K562 (cell line): ENCODE measurements around the gene MAST4. TPM values are rescaled to one million over a fixed set of nuclear protein-coding genes. Genes with fewer than 3 reads are reported as not detected.

Source experiments
- ATAC-seq: fragments of 200-7000 bp; cut with Tn5 transposase; 3 replicates; pipeline ENCODE4 v1.9.1; 2020; ENCODE audit warnings: moderate library complexity
- BruUV-seq: library from RNA; stranded (reverse); fragments of 400-500 nt; replicated peaks from 2 replicates; lab custom pipeline; 2021; lab: Mats Ljungman, UMichigan
- CTCF ChIA-PET: fragments of 300-600 bp; formaldehyde crosslinking; extraction: SDS; loops from one replicate; lab custom pipeline; 2021; ENCODE audit warnings: low intra/inter-chr PET ratio; lab: Yijun Ruan, JAX
- POLR2A ChIA-PET: fragments of 300-600, 350-650 bp; sonication (Branson Sonifier 250); formaldehyde crosslinking; extraction: SDS; loops from one replicate; lab custom pipeline; 2021; ENCODE audit warnings: antibody characterized with exemption, inconsistent platforms; lab: Yijun Ruan, JAX
- DNase-seq, 4 experiments: peaks; one replicate each; pipeline versions ENCODE4 v3.0.0 to v3.0.0-alpha.2; 2011 to 2018; ENCODE audit warnings: low spot score in 3 of 4, mixed read lengths in 3 of 4; ENCODE audit errors: extremely low read depth in 1 of 4
- FAIRE-seq: peaks from 2 replicates; lab custom pipeline; 2011; peaks lifted over from hg19 to GRCh38; lab: Jason Lieb, UNC
- H2AFZ ChIP-seq: 2 replicates; pipeline ENCODE4 v1.6.0; 2011; ENCODE audit warnings: low read depth, low read length, control low read depth, inconsistent platforms
- H3K27ac ChIP-seq: fragments of 200-600 bp; 3 replicates; pipeline ENCODE4 v1.8.0; 2011; ENCODE audit warnings: low read depth, mild to moderate bottlenecking, control low read depth, inconsistent platforms, low read length, moderate library complexity, mixed read lengths; ENCODE audit errors: extremely low read depth
- H3K27me3 ChIP-seq, 2 experiments: fragments of 300-600 bp in 1 of 2; 2 replicates in 1 of 2; 3 replicates in 1 of 2; pipeline versions ENCODE4 v1.6.0 to v1.8.0; 2011; ENCODE audit warnings: inconsistent platforms in 2 of 2, low read length in 2 of 2, mild to moderate bottlenecking in 1 of 2, mixed read lengths in 1 of 2, moderate library complexity in 1 of 2; ENCODE audit not compliant: control insufficient read depth in 2 of 2, insufficient read depth in 2 of 2
- H3K36me3 ChIP-seq: fragments of 300-600 bp; 3 replicates; pipeline ENCODE4 v1.8.0; 2011; ENCODE audit warnings: mild to moderate bottlenecking, low read length, inconsistent platforms; ENCODE audit not compliant: control insufficient read depth, insufficient read depth
- H3K4me1 ChIP-seq, 2 experiments: fragments of 200-600 bp in 1 of 2; replicated peaks in 1 of 2; 2 replicates in 1 of 2; 3 replicates in 1 of 2; pipeline versions ENCODE4 v1.5.1 to v1.8.0; 2011; ENCODE audit warnings: inconsistent platforms in 2 of 2, low read length in 2 of 2, mild to moderate bottlenecking in 1 of 2, mixed read lengths in 1 of 2, moderate library complexity in 1 of 2; ENCODE audit not compliant: control insufficient read depth in 2 of 2, insufficient read depth in 2 of 2
- H3K4me2 ChIP-seq: 2 replicates; pipeline ENCODE4 v1.6.1; 2011; ENCODE audit warnings: low read length, control low read depth, inconsistent platforms, mixed read lengths; ENCODE audit not compliant: insufficient read depth
- H3K4me3 ChIP-seq: fragments of 200-600 bp; sonication (generic), shearing (Covaris generic); 2 replicates; pipeline ENCODE4 v1.5.1; 2016; ENCODE audit warnings: control low read depth, inconsistent platforms
- H3K79me2 ChIP-seq: fragments of 200-600 bp; 3 replicates; pipeline ENCODE4 v1.8.0; 2011; ENCODE audit warnings: low read length, inconsistent platforms; ENCODE audit not compliant: control insufficient read depth, insufficient read depth
- H3K9ac ChIP-seq, 2 experiments: 2 replicates each; pipeline versions ENCODE4 v1.6.0 to v1.6.1; 2011; ENCODE audit warnings: low read depth in 2 of 2, low read length in 2 of 2, control low read depth in 1 of 2, inconsistent platforms in 1 of 2, mild to moderate bottlenecking in 1 of 2, mixed read lengths in 1 of 2; ENCODE audit not compliant: insufficient read depth in 1 of 2
- H3K9me1 ChIP-seq: one replicate; pipeline ENCODE4 v1.6.0; 2011; ENCODE audit warnings: inconsistent platforms, mild to moderate bottlenecking, low read length, moderate library complexity; ENCODE audit not compliant: control insufficient read depth, insufficient read depth
- H3K9me3 ChIP-seq: replicated peaks from 2 replicates; pipeline ENCODE4 v1.5.1; 2011; ENCODE audit warnings: low read depth, low read length, inconsistent platforms; ENCODE audit not compliant: control insufficient read depth, insufficient read depth
- H4K20me1 ChIP-seq: replicated peaks from 2 replicates; pipeline ENCODE4 v1.6.1; 2011; ENCODE audit warnings: low read length, inconsistent platforms, mixed read lengths; ENCODE audit not compliant: control insufficient read depth, insufficient read depth
- EWSR1 ChIP-seq: fragments of 450-650 bp; IDR thresholded peaks from 2 replicates; pipeline ENCODE4 v1.6.1; 2018; ENCODE audit warnings: borderline replicate concordance, mild to moderate bottlenecking, low read depth, moderate library complexity; ENCODE audit not compliant: partially characterized antibody
- HDAC1 ChIP-seq, 2 experiments: fragments of 450-650 bp; IDR thresholded peaks; 2 replicates each; pipeline ENCODE4 v1.6.1; 2016 to 2017; ENCODE audit warnings: inconsistent platforms in 1 of 2, mild to moderate bottlenecking in 1 of 2, moderate library complexity in 1 of 2
- KAT8 ChIP-seq: fragments of 450-650 bp; IDR thresholded peaks from 2 replicates; pipeline ENCODE4 v1.6.1; 2016; ENCODE audit warnings: low read depth, mild to moderate bottlenecking
- RBM39 ChIP-seq: fragments of 200-400 bp; formaldehyde crosslinking; optimal IDR thresholded peaks from 2 replicates; pipeline ENCODE3; 2018; ENCODE audit warnings: low read depth, low read length
- SRSF7 ChIP-seq: fragments of 200-400 bp; formaldehyde crosslinking; optimal IDR thresholded peaks from 2 replicates; pipeline ENCODE3; 2017; ENCODE audit warnings: mild to moderate bottlenecking, low read depth, low read length
- ZEB2 ChIP-seq: fragments of 450-650 bp; IDR thresholded peaks from 2 replicates; pipeline ENCODE4 v1.6.1; 2016
- ZNF778 ChIP-seq: fragments of 450-650 bp; formaldehyde crosslinking; IDR thresholded peaks from 2 replicates; pipeline ENCODE4 v1.4.0; 2020; ENCODE audit warnings: mild to moderate bottlenecking, moderate library complexity
- WGBS: fragments of 100-300 bp; shearing (Covaris generic); methylation state at CpG from one replicate; pipeline ENCODE4 v1.1.6; 2016; ENCODE audit warnings: low coverage, mixed read lengths; ENCODE audit not compliant: insufficient coverage; ENCODE audit errors: missing lambda C conversion rate; 5-methylcytosine and 5-hydroxymethylcytosine counted together
- in situ Hi-C: fragments of 300-500 bp; cut with MboI; formaldehyde crosslinking; loops from 4 replicates; pipeline ENCODE4 v1.15.0; 2018; ENCODE audit warnings: inconsistent platforms, mixed read lengths
- intact Hi-C: fragments of 100-400 bp; cut with micrococcal nuclease; formaldehyde crosslinking; loops from 2 replicates; pipeline ENCODE4 v1.14.2; 2022
- polyA plus RNA-seq, 8 experiments: library from polyadenylated mRNA; depleted of rRNA in 4 of 8; stranded (reverse) in 5 of 8; unstranded in 3 of 8; fragments of >200 nt; fragmentation: Nextera tagmentation in 2 of 8; fragmentation: Illumina TruSeq in 1 of 8; extraction: Ambion mirVana in 2 of 8; extraction: Trizol in 1 of 8; gene quantifications; 2 replicates each; pipeline versions ENCODE4 v1.2.1 to v1.2.3, GENCODE V29; 2011 to 2014; ENCODE audit warnings: inconsistent platforms in 1 of 8, missing spikeins in 1 of 8
- total RNA-seq, 7 experiments: library from RNA; depleted of rRNA in 6 of 7; stranded (reverse); fragments of >200 nt in 6 of 7; fragmentation: Illumina TruSeq in 2 of 7; extraction: Trizol in 2 of 7; gene quantifications; 2 replicates each; pipeline versions ENCODE4 v1.2.1 to v1.2.3, GENCODE V29; 2011 to 2021; ENCODE audit warnings: low replicate concordance in 1 of 7
- TF ChIP-seq, protein P1 (sequence below): sonication (generic); formaldehyde crosslinking; IDR thresholded peaks from 2 replicates; pipeline ENCODE4 v1.8.0; 2022; ENCODE audit warnings: missing genetic modification reagents, mild to moderate bottlenecking, borderline replicate concordance
- TF ChIP-seq, protein P2 (sequence below): fragments of 450-650 bp; formaldehyde crosslinking; IDR thresholded peaks from 2 replicates; pipeline ENCODE4 v1.4.0; 2020; ENCODE audit warnings: mild to moderate bottlenecking, moderate library complexity
- TF ChIP-seq, protein P3 (sequence below): fragments of 250-450 bp; sonication (Bioruptor Pico); IDR thresholded peaks from 2 replicates; pipeline ENCODE4 v1.5.0; 2022; ENCODE audit warnings: mild to moderate bottlenecking
- TF ChIP-seq, protein P4 (sequence below): sonication (generic); formaldehyde crosslinking; IDR thresholded peaks from 2 replicates; pipeline ENCODE4 v1.4.0; 2020; ENCODE audit warnings: mild to moderate bottlenecking, missing genetic modification reagents

Gene MAST4
- total and polyA plus RNA-seq, 9 of the 15 experiments (the other 6 are each of a cell fraction or from before 2014, with no cell fraction given) = 0.88 to 10.1 (median 5.2) TPM

DNA sequence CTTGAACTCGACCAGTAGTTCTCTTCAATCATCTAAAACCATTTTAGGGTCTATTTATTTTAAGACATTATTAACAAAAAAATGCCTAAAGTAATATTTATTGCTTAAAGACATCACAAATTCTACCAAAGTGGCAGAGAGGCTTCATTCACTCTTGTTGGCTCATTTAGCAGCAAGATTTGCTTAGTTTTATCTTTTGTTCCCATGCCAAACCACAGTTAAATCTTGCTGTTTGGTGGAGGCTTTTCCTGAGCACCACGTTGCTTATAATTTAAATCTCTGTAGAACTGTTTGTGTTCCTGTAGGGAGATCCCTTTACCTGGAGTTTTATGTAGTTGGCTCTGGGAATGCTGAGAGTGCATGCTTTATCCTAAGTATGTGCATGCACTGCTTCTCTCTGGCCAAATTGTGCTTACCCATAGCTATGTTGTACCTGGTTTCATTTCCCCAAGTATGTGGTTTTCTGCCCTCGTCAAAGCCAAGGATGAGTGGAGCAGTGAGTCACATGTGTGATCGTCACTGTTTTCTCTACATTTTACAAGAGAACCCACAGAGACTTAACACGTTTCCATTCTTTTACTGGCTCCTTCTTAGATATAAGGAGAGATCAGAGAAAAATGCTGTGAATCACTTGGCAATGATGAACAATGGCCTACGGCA is 42.1 kb upstream of the MAST4 start:
- CTCF ChIA-PET = no interaction called here
- no peaks in the 10 kb centered on the region for H3K36me3 ChIP-seq
- under 1% methylated on average over 6 of the region's 6 CpGs for WGBS
- H3K27me3 ChIP-seq = no peaks in the 10 kb centered on the region
- POLR2A ChIA-PET = no interaction called here
- no peaks in the 10 kb centered on the region for H3K9me3 ChIP-seq
- intact Hi-C loops = no loop called here
- H3K4me1 ChIP-seq = no peaks in the 10 kb centered on the region
- H3K4me2 ChIP-seq = no peak overlapping the region
- H4K20me1 ChIP-seq = no peaks in the 10 kb centered on the region
- no peak overlapping the region for H2AFZ ChIP-seq
- H3K9ac ChIP-seq = no peak overlapping the region
- H3K79me2 ChIP-seq = no peaks in the 10 kb centered on the region
- no peaks in the 10 kb centered on the region for H3K9me1 ChIP-seq
- in situ Hi-C loops = no loop called here
- no TSS peak for BruUV-seq
- H3K27ac ChIP-seq = no peak overlapping the region
- ATAC-seq (no peak), DNase-seq (no peak)
- TF ChIP-seq, protein P1, sequence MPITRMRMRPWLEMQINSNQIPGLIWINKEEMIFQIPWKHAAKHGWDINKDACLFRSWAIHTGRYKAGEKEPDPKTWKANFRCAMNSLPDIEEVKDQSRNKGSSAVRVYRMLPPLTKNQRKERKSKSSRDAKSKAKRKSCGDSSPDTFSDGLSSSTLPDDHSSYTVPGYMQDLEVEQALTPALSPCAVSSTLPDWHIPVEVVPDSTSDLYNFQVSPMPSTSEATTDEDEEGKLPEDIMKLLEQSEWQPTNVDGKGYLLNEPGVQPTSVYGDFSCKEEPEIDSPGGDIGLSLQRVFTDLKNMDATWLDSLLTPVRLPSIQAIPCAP (CRISPR knock-in tag) = no peak
- TF ChIP-seq, protein P2, sequence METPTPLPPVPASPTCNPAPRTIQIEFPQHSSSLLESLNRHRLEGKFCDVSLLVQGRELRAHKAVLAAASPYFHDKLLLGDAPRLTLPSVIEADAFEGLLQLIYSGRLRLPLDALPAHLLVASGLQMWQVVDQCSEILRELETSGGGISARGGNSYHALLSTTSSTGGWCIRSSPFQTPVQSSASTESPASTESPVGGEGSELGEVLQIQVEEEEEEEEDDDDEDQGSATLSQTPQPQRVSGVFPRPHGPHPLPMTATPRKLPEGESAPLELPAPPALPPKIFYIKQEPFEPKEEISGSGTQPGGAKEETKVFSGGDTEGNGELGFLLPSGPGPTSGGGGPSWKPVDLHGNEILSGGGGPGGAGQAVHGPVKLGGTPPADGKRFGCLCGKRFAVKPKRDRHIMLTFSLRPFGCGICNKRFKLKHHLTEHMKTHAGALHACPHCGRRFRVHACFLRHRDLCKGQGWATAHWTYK (CRISPR knock-in tag) = no peak
- TF ChIP-seq RBM39 = no peak
- TF ChIP-seq HDAC1 (IDR thresholded peaks at IDR 0.05) = no peak
- TF ChIP-seq, protein P3, sequence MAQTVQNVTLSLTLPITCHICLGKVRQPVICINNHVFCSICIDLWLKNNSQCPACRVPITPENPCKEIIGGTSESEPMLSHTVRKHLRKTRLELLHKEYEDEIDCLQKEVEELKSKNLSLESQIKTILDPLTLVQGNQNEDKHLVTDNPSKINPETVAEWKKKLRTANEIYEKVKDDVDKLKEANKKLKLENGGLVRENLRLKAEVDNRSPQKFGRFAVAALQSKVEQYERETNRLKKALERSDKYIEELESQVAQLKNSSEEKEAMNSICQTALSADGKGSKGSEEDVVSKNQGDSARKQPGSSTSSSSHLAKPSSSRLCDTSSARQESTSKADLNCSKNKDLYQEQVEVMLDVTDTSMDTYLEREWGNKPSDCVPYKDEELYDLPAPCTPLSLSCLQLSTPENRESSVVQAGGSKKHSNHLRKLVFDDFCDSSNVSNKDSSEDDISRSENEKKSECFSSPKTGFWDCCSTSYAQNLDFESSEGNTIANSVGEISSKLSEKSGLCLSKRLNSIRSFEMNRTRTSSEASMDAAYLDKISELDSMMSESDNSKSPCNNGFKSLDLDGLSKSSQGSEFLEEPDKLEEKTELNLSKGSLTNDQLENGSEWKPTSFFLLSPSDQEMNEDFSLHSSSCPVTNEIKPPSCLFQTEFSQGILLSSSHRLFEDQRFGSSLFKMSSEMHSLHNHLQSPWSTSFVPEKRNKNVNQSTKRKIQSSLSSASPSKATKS = no peak
- TF ChIP-seq SRSF7 = no peak
- no peak for TF ChIP-seq ZNF778 (CRISPR knock-in tag)
- TF ChIP-seq, protein P4, sequence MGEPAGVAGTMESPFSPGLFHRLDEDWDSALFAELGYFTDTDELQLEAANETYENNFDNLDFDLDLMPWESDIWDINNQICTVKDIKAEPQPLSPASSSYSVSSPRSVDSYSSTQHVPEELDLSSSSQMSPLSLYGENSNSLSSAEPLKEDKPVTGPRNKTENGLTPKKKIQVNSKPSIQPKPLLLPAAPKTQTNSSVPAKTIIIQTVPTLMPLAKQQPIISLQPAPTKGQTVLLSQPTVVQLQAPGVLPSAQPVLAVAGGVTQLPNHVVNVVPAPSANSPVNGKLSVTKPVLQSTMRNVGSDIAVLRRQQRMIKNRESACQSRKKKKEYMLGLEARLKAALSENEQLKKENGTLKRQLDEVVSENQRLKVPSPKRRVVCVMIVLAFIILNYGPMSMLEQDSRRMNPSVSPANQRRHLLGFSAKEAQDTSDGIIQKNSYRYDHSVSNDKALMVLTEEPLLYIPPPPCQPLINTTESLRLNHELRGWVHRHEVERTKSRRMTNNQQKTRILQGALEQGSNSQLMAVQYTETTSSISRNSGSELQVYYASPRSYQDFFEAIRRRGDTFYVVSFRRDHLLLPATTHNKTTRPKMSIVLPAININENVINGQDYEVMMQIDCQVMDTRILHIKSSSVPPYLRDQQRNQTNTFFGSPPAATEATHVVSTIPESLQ (CRISPR knock-in tag) = no peak
- TF ChIP-seq KAT8 = no peak
- TF ChIP-seq EWSR1 = no peak
- no peak for TF ChIP-seq ZEB2
- TF ChIP-seq, all 486 proteins: peak for 0
- FAIRE-seq = no peak
- H3K4me3 ChIP-seq = no peak overlapping the region
